ENCODE data around the gene OR2T29.
"Not testable (repeated sequence)": the region's sequence is repeated elsewhere in the genome, so short reads cannot be mapped to it uniquely, and the experiment has no call there.

GRCh38 chr1:248572049-248572448 is 9.5 kb upstream of the OR2T29 start:
- TF ChIP-seq CTCF (conservative IDR thresholded peaks at IDR 0.05; ENCODE audit: low read depth in 2 of 2); EZH2phosphoT487 (IDR thresholded peaks at IDR 0.05; ENCODE audit: unreplicated experiment); CREB1 (CRISPR knock-in tag; IDR thresholded peaks at IDR 0.05; ENCODE audit: low read depth); EZH2 (IDR thresholded peaks at IDR 0.05; ENCODE audit: low read depth, unreplicated experiment); POLR2AphosphoS5 (IDR thresholded peaks at IDR 0.05; ENCODE audit: low read depth); ZNF331 (CRISPR knock-in tag; IDR thresholded peaks at IDR 0.05; ENCODE audit: low read depth); ZNF114 (CRISPR knock-in tag; IDR thresholded peaks at IDR 0.05); STAT1 (IDR thresholded peaks at IDR 0.05; ENCODE audit: unreplicated experiment); NANOG (IDR thresholded peaks at IDR 0.05; ENCODE audit: borderline replicate concordance): not testable (repeated sequence)
- TF ChIP-seq, protein P1, sequence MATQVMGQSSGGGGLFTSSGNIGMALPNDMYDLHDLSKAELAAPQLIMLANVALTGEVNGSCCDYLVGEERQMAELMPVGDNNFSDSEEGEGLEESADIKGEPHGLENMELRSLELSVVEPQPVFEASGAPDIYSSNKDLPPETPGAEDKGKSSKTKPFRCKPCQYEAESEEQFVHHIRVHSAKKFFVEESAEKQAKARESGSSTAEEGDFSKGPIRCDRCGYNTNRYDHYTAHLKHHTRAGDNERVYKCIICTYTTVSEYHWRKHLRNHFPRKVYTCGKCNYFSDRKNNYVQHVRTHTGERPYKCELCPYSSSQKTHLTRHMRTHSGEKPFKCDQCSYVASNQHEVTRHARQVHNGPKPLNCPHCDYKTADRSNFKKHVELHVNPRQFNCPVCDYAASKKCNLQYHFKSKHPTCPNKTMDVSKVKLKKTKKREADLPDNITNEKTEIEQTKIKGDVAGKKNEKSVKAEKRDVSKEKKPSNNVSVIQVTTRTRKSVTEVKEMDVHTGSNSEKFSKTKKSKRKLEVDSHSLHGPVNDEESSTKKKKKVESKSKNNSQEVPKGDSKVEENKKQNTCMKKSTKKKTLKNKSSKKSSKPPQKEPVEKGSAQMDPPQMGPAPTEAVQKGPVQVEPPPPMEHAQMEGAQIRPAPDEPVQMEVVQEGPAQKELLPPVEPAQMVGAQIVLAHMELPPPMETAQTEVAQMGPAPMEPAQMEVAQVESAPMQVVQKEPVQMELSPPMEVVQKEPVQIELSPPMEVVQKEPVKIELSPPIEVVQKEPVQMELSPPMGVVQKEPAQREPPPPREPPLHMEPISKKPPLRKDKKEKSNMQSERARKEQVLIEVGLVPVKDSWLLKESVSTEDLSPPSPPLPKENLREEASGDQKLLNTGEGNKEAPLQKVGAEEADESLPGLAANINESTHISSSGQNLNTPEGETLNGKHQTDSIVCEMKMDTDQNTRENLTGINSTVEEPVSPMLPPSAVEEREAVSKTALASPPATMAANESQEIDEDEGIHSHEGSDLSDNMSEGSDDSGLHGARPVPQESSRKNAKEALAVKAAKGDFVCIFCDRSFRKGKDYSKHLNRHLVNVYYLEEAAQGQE (IDR thresholded peaks at IDR 0.05; ENCODE audit: unreplicated experiment), result not testable (repeated sequence)

All from GM23338 (cell line).